SU-DHL-6 (cell line): Measurements from ENCODE around the gene TBCCD1.
"Not testable (repeated sequence)": the region's sequence is repeated elsewhere in the genome, so short reads cannot be mapped to it uniquely, and the experiment has no call there.

ENCODE experiments used
- H2AFZ ChIP-seq: fragments of 200-600 bp; sonication (generic); 2 replicates; pipeline ENCODE4 v1.6.1; 2014; ENCODE audit warnings: low read depth, mild to moderate bottlenecking, moderate library complexity, mixed read lengths, antibody characterized with exemption, low read length; ENCODE audit not compliant: severe bottlenecking
- H3F3A ChIP-seq: fragments of 200-600 bp; shearing (Covaris generic); 2 replicates; pipeline ENCODE4 v1.6.0; 2016; ENCODE audit warnings: antibody characterized with exemption, mild to moderate bottlenecking; ENCODE audit not compliant: insufficient read depth
- H3K27ac ChIP-seq: fragments of 200-600 bp; sonication (generic); 2 replicates; pipeline ENCODE4 v1.5.1; 2016; ENCODE audit warnings: low read depth, mild to moderate bottlenecking, low read length, moderate library complexity, mixed read lengths
- H3K27me3 ChIP-seq: fragments of 200-600 bp; sonication (generic), shearing (Covaris generic); 2 replicates; pipeline ENCODE4 v1.6.0; 2014; ENCODE audit warnings: mild to moderate bottlenecking, low read length
- H3K36me3 ChIP-seq: fragments of 200-600 bp; sonication (generic); 2 replicates; pipeline ENCODE4 v1.6.1; 2014; ENCODE audit warnings: mild to moderate bottlenecking, low read length, mixed read lengths
- H3K4me2 ChIP-seq: fragments of 300-600, 200-600 bp; shearing (Covaris generic), sonication (generic); 2 replicates; pipeline ENCODE4 v1.6.0; 2014; ENCODE audit warnings: low read length, low read depth, mild to moderate bottlenecking; ENCODE audit not compliant: poor library complexity, severe bottlenecking
- H3K4me3 ChIP-seq: fragments of 200-600 bp; sonication (generic); 2 replicates; pipeline ENCODE4 v1.5.1; 2014; ENCODE audit warnings: antibody characterized with exemption, low read length, mild to moderate bottlenecking, mixed read lengths; ENCODE audit not compliant: insufficient read depth, poor library complexity, severe bottlenecking
- H3K79me2 ChIP-seq: fragments of 200-600 bp; sonication (generic); 2 replicates; pipeline ENCODE4 v1.6.1; 2014; ENCODE audit warnings: mild to moderate bottlenecking, low read length, moderate library complexity; ENCODE audit not compliant: insufficient read depth
- H3K9ac ChIP-seq: fragments of 200-600 bp; sonication (generic); 2 replicates; pipeline ENCODE4 v1.7.0; 2014; ENCODE audit warnings: mild to moderate bottlenecking, low read length
- H3K9me2 ChIP-seq: fragments of 200-600 bp; sonication (generic); replicated peaks from 2 replicates; pipeline ENCODE4 v1.6.1; 2014; ENCODE audit warnings: low read length; ENCODE audit not compliant: insufficient read depth
- H3K9me3 ChIP-seq: fragments of 200-600 bp; sonication (generic); 2 replicates; pipeline ENCODE4 v1.6.1; 2014; ENCODE audit warnings: low read length, mixed read lengths; ENCODE audit not compliant: insufficient read depth
- H4K20me1 ChIP-seq: fragments of 200-600 bp; sonication (generic); 2 replicates; pipeline ENCODE4 v1.6.1; 2014; ENCODE audit warnings: low read depth, mild to moderate bottlenecking, antibody characterized with exemption, low read length, moderate library complexity, mixed read lengths
- CTCF ChIP-seq: fragments of 200-600 bp; sonication (generic); IDR thresholded peaks from one replicate; pipeline ENCODE4 v1.5.1; 2017; ENCODE audit warnings: antibody characterized with exemption, mild to moderate bottlenecking, low read length, moderate library complexity; ENCODE audit not compliant: insufficient read depth, poor library complexity, severe bottlenecking
- EZH2phosphoT487 ChIP-seq: fragments of 200-600 bp; sonication (generic), shearing (Covaris generic); conservative IDR thresholded peaks from 2 replicates; pipeline ENCODE4 v1.6.1; 2018; ENCODE audit warnings: mild to moderate bottlenecking, antibody characterized with exemption, low read length, moderate library complexity, mixed read lengths

Gene TBCCD1

GRCh38 chr3:186588632-186589031 lies 21.5 kb upstream of the TBCCD1 start:
- H3K9me2 ChIP-seq = no peaks in the 10 kb centered on the region
- no peaks in the 10 kb centered on the region for H3K79me2 ChIP-seq
- no peak overlapping the region for H3K4me2 ChIP-seq
- H3K4me3 ChIP-seq = no peak overlapping the region
- no peak overlapping the region for H3K27ac ChIP-seq
- H3K27me3 ChIP-seq = no peaks in the 10 kb centered on the region
- H3K36me3 ChIP-seq = peaks cover 20% of the 10 kb centered on the region; the same call in 1 of the 2 replicates
- no peaks in the 10 kb centered on the region for H3K9me3 ChIP-seq
- TF ChIP-seq EZH2phosphoT487 (no peak), CTCF (no peak)
- H3F3A ChIP-seq = peaks cover 12% of the 10 kb centered on the region
- H4K20me1 ChIP-seq = no peaks in the 10 kb centered on the region
- H3K9ac ChIP-seq = no peak overlapping the region
- H2AFZ ChIP-seq = no peak overlapping the region

DNA sequence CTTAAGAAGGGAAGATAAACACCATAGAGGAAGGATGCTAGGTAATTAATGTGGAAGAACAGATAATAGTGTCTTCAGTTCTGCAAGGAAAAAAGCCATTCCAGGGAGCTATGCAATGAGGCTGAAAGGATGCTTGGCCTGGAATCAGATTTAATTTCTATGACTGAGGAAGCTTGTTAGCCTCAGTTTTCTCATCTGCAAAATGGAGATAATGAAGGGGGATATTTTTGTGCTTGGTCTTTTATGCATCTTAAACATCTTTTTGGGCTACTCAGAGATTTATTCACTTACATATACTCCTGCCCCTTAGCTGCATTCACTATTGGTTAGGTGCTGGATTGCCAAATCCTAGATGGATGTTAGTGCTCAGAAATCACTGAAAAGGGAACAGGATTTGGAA lies 20.0 kb upstream of the TBCCD1 start:
- Histone ChIP-seq H3K9ac (no peak overlapping the region), H3K9me3 (no peaks in the 10 kb centered on the region), H3F3A (peaks cover 12% of the 10 kb centered on the region), H3K79me2 (no peaks in the 10 kb centered on the region), H3K27me3 (no peaks in the 10 kb centered on the region), H2AFZ (no peak overlapping the region), H3K36me3 (peaks cover 30% of the 10 kb centered on the region; the same call in 1 of the 2 replicates), H4K20me1 (no peaks in the 10 kb centered on the region), H3K4me3 (no peak overlapping the region), H3K4me2 (no peak overlapping the region), H3K27ac (no peak overlapping the region), H3K9me2 (no peaks in the 10 kb centered on the region)
- TF ChIP-seq CTCF = no peak
- no peak for TF ChIP-seq EZH2phosphoT487

DNA sequence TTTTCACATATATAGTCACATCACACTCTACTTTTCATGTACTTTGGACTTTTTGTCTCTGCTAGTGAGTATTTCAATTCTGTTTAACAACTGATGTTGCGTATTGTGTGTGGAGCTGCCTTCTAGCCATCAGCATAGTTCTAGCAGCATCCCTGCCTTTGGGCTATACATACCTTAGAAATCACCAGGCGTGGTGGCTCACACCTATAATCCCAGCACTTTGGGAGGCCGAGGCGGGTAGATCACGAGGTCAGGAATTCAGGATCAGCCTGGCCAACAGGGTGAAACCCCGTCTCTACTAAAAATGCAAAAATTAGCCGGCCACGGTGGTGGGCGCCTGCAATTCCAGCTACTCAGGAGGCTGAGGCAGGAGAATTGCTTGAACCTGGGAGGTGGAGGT lies 19.1 kb upstream of the TBCCD1 start:
- peaks cover 12% of the 10 kb centered on the region for H3F3A ChIP-seq
- not testable (repeated sequence) for H3K79me2 ChIP-seq, H3K9me3 ChIP-seq, H4K20me1 ChIP-seq, H2AFZ ChIP-seq, H3K27ac ChIP-seq, H3K9ac ChIP-seq, H3K4me2 ChIP-seq, H3K9me2 ChIP-seq, H3K27me3 ChIP-seq, H3K4me3 ChIP-seq
- H3K36me3 ChIP-seq = peaks cover 39% of the 10 kb centered on the region; the same call in 1 of the 2 replicates

DNA sequence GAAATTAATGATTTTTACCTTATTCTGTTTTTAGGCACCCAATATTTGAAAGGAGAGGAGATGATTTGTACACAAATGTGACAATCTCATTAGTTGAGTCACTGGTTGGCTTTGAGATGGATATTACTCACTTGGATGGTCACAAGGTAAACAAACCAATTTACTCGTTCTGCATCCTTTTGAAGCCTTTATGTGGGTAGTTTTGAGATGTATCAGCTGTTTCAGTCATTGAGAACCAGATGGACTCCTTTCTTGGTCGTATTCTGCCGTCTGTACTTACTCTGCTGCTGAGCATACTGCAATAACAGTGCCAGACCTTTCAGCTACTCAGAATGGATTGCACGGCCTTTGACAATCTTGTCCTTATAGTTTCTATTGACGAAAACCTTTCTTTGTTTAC lies 16.7 kb upstream of the TBCCD1 start:
- Histone ChIP-seq H3K9me2 (no peaks in the 10 kb centered on the region), H3K79me2 (no peaks in the 10 kb centered on the region), H3K9ac (no peak overlapping the region), H3K9me3 (no peaks in the 10 kb centered on the region), H3K4me3 (no peak overlapping the region), H2AFZ (no peak overlapping the region), H3K4me2 (no peak overlapping the region), H3K27me3 (no peaks in the 10 kb centered on the region), H3K27ac (no peak overlapping the region), H3K36me3 (peaks cover 62% of the 10 kb centered on the region), H3F3A (peaks cover 14% of the 10 kb centered on the region), H4K20me1 (no peaks in the 10 kb centered on the region)
- TF ChIP-seq EZH2phosphoT487 (no peak), CTCF (no peak)
